Lung (tissue), 12 donors: ENCODE measurements around the gene LIME1. TPM values are rescaled to one million over a fixed set of nuclear protein-coding genes. Genes with fewer than 3 reads are reported as not detected.
"Not testable (repeated sequence)": the region's sequence is repeated elsewhere in the genome, so short reads cannot be mapped to it uniquely, and the experiment has no call there.

Source experiments
- ATAC-seq: fragments of 200-7000 bp; cut with Tn5 transposase; one replicate; pipeline ENCODE4 v1.9.1; 2020; ENCODE audit warnings: moderate number of reproducible peaks; ENCODE audit not compliant: insufficient read depth, low FRiP score
- DNase-seq, 3 donors: peaks; one replicate each; pipeline ENCODE4 v3.0.0-alpha.2; 2013 to 2017
- H3K27ac ChIP-seq, 2 donors: one replicate each; pipeline ENCODE4 v1.5.1; 2013; ENCODE audit warnings: mild to moderate bottlenecking in 2 of 2, moderate library complexity in 2 of 2, control low read depth in 1 of 2, inconsistent platforms in 1 of 2, low read depth in 1 of 2, low read length in 1 of 2
- H3K27me3 ChIP-seq, 3 donors: one replicate each; pipeline ENCODE4 v1.5.1; 2013; ENCODE audit warnings: low read length in 2 of 3; ENCODE audit not compliant: control insufficient read depth in 3 of 3, insufficient read depth in 3 of 3
- H3K36me3 ChIP-seq, 4 donors: one replicate each; pipeline ENCODE4 v1.5.1; 2013; ENCODE audit warnings: low read length in 4 of 4, mild to moderate bottlenecking in 1 of 4, moderate library complexity in 1 of 4; ENCODE audit not compliant: control insufficient read depth in 4 of 4, insufficient read depth in 4 of 4
- H3K4me1 ChIP-seq, 5 donors: one replicate each; pipeline ENCODE4 v1.5.1; 2013; ENCODE audit warnings: low read length in 5 of 5, mild to moderate bottlenecking in 2 of 5, moderate library complexity in 1 of 5; ENCODE audit not compliant: control insufficient read depth in 5 of 5, insufficient read depth in 5 of 5
- H3K4me3 ChIP-seq: one replicate; pipeline ENCODE4 v1.5.1; 2013; ENCODE audit warnings: mild to moderate bottlenecking, control low read depth, moderate library complexity
- H3K9ac ChIP-seq, 2 donors: one replicate each; pipeline ENCODE4 v1.5.1; 2013; ENCODE audit warnings: low read length in 2 of 2, control low read depth in 1 of 2; ENCODE audit not compliant: insufficient read depth in 1 of 2
- H3K9me3 ChIP-seq, 4 donors: one replicate each; pipeline ENCODE4 v1.5.1; 2013; ENCODE audit warnings: low read length in 3 of 4, mild to moderate bottlenecking in 1 of 4, moderate library complexity in 1 of 4; ENCODE audit not compliant: control insufficient read depth in 4 of 4, insufficient read depth in 3 of 4
- WGBS, 2 donors: extraction: QIAGEN DNeasy Blood & Tissue Kit; methylation state at CpG; one replicate each; pipeline ENCODE4 v1.1.7; 2013; 5-methylcytosine and 5-hydroxymethylcytosine counted together
- polyA plus RNA-seq, 2 donors: library from polyadenylated mRNA; stranded (reverse); fragments of 200-250 nt; gene quantifications; one replicate each; pipeline ENCODE4 v1.2.1, GENCODE V29; 2013
- total RNA-seq, 2 donors: library from RNA; depleted of rRNA in 1 of 2; stranded (reverse); fragments of >200 nt in 1 of 2; gene quantifications; one replicate each; pipeline ENCODE4 v1.2.1, GENCODE V29; 2014 to 2021
- TF ChIP-seq, protein P1 (sequence below): IDR thresholded peaks from 2 replicates; pipeline ENCODE4 v1.5.1; 2012; ENCODE audit warnings: mild to moderate bottlenecking; ENCODE audit errors: control extremely low read depth, extremely low read depth
- donor health status: control.
- donor health status: control.
- donor health status: Bipolar disorder and iron deficiency.
- donor health status: healthy.
- donor health status: DM: yes; HTN: yes; CAD: no.

The LIME1 gene
- total and polyA plus RNA-seq, 4 donors = 6.2 to 19.9 (median 10.2) TPM

- Histone ChIP-seq H3K27ac (no peak overlapping the region), H3K4me1 (peaks cover 0 to 8% (median 0%) of the 10 kb centered on the region in 5 donors), H3K27me3 (no peaks in the 10 kb centered on the region), H3K4me3 (no peak overlapping the region), H3K36me3 (peaks cover 9 to 26% (median 15%) of the 10 kb centered on the region in 4 donors), H3K9me3 (peaks cover 0 to 3% (median 0%) of the 10 kb centered on the region in 4 donors), H3K9ac (no peak overlapping the region)
- ATAC-seq = no peak
- TF ChIP-seq, protein P1, sequence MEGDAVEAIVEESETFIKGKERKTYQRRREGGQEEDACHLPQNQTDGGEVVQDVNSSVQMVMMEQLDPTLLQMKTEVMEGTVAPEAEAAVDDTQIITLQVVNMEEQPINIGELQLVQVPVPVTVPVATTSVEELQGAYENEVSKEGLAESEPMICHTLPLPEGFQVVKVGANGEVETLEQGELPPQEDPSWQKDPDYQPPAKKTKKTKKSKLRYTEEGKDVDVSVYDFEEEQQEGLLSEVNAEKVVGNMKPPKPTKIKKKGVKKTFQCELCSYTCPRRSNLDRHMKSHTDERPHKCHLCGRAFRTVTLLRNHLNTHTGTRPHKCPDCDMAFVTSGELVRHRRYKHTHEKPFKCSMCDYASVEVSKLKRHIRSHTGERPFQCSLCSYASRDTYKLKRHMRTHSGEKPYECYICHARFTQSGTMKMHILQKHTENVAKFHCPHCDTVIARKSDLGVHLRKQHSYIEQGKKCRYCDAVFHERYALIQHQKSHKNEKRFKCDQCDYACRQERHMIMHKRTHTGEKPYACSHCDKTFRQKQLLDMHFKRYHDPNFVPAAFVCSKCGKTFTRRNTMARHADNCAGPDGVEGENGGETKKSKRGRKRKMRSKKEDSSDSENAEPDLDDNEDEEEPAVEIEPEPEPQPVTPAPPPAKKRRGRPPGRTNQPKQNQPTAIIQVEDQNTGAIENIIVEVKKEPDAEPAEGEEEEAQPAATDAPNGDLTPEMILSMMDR = no peak
- DNase-seq = no peak
- 96 to 100% methylated on average over 1 of the region's 1 CpG for WGBS, 2 donors
Measured at GRCh38 chr20:63712191-63712590, 24.3 kb upstream of the LIME1 start.

DNA sequence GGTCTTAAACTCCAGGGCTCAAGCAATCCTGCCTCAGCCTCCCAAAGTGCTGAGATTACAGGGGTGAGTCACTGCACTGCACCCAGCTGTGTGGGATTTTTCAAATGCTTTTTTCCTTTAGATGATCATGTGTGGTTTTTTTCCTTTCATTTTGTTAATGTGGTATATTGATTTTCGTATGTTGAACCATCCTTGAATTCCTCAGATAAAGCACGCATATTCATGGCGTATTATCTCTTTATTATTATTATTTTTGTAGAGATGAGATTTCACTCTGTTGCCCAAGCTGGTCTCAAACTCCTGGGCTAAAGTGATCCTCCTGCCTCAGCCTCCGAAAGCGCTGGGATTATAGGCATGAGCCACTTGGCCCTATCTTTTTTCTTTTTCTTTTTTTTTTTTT, 21.6 kb upstream of the LIME1 start:
- no peaks in the 10 kb centered on the region for H3K4me1 ChIP-seq
- peaks cover 0 to 8% (median 4%) of the 10 kb centered on the region in 4 donors for H3K9me3 ChIP-seq
- H3K27ac ChIP-seq = no peak overlapping the region
- H3K36me3 ChIP-seq = peaks cover 9 to 44% (median 21%) of the 10 kb centered on the region in 4 donors
- H3K27me3 ChIP-seq = no peaks in the 10 kb centered on the region
- DNase-seq (no peak), ATAC-seq (no peak)
- 98 to 100% methylated on average over 5 of the region's 5 CpGs for WGBS, 2 donors
- no peak overlapping the region for H3K4me3 ChIP-seq
- H3K9ac ChIP-seq = no peak overlapping the region
- TF ChIP-seq, protein P1 = no peak

DNA sequence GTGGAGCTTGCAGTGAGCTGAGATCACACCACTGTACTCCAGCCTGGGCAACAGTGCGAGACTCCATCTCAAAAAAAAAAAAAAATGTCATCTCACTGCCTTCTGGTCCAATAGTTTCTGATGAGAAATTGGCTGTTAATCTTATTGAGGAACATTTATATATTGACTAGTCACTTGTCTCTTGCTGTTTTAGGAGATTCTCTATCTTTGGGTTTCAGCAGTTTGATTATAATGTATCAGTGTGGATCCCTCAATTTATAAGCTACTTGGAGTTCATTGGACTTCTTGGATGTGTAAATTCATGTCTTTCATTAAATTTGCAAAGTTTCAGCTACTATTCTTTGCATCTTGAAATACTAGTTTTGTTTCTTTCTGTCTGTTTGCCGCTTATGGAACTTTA, 17.5 kb upstream of the LIME1 start:
- no peak overlapping the region for H3K27ac ChIP-seq
- no peak for DNase-seq
- 97% methylated on average over 2 of the region's 2 CpGs for WGBS, 2 donors
- TF ChIP-seq, protein P1 = no peak
- H3K4me3 ChIP-seq = no peak overlapping the region
- ATAC-seq = no peak
- H3K27me3 ChIP-seq = no peaks in the 10 kb centered on the region
- no peak overlapping the region for H3K9ac ChIP-seq
- peaks cover 0 to 8% (median 4%) of the 10 kb centered on the region in 4 donors for H3K9me3 ChIP-seq
- peaks cover 3 to 36% (median 22%) of the 10 kb centered on the region in 4 donors for H3K36me3 ChIP-seq
- no peaks in the 10 kb centered on the region for H3K4me1 ChIP-seq

DNA sequence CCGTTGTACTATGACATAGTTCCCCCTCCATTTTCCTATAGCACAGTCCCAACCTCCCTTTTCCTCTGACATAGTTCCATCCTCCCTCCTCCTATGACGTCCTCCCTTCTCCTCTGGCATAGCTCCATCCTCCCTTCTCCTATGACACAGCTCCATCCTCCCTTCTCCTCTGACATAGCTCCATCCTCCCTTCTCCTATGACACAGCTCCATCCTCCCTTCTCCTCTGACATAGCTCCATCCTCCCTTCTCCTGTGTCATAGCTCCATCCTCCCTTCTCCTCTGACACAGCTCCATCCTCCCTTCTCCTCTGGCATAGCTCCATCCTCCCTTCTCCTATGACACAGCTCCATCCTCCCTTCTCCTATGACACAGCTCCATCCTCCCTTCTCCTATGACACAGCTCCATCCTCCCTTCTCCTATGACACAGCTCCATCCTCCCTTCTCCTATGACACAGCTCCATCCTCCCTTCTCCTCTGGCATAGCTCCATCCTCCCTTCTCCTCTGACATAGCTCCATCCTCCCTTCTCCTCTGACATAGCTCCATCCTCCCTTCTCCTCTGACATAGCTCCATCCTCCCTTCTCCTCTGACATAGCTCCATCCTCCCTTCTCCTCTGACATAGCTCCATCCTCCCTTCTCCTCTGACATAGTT, 13.4 kb upstream of the LIME1 start:
- H3K9me3 ChIP-seq, H3K27me3 ChIP-seq, H3K9ac ChIP-seq, H3K4me1 ChIP-seq, DNase-seq, H3K4me3 ChIP-seq, H3K27ac ChIP-seq, ATAC-seq: not testable (repeated sequence)
- WGBS, 2 donors = 87 to 94% methylated on average over 2 of the region's 2 CpGs
- H3K36me3 ChIP-seq = peaks cover 0 to 17% (median 15%) of the 10 kb centered on the region in 4 donors

GRCh38 chr20:63730189-63730733, 6.2 kb upstream of the LIME1 start:
- not testable (repeated sequence) for H3K9me3 ChIP-seq, H3K9ac ChIP-seq, H3K4me1 ChIP-seq, H3K27me3 ChIP-seq, H3K27ac ChIP-seq, DNase-seq, H3K4me3 ChIP-seq, ATAC-seq
- peaks cover 0 to 26% (median 8%) of the 10 kb centered on the region in 4 donors for H3K36me3 ChIP-seq
- WGBS, 2 donors = 77 to 86% methylated on average over 18 of the region's 18 CpGs
